ENCODE results near the gene OR1I1.

OR1I1 gene

DNA sequence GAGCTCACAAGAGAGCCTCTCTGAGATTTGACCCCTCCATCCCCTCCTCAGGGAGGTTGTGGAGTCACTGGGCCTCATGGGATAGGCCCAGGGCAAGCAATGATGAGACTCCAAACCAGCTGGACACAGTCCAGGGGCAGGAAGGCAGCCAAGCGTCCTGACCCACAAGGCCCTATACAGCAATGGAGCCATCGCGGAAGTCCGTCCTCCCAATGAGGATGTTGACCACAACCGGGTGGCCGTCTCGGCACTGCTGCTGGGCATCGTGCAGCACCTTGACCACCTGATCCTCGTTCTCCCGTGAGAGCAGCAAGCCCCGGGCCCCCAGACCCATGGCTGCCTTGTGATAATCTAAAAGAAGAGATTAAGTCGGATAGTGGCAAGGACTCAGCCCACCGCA is 33.1 kb downstream of the OR1I1 start:
- TF ChIP-seq, protein P1, sequence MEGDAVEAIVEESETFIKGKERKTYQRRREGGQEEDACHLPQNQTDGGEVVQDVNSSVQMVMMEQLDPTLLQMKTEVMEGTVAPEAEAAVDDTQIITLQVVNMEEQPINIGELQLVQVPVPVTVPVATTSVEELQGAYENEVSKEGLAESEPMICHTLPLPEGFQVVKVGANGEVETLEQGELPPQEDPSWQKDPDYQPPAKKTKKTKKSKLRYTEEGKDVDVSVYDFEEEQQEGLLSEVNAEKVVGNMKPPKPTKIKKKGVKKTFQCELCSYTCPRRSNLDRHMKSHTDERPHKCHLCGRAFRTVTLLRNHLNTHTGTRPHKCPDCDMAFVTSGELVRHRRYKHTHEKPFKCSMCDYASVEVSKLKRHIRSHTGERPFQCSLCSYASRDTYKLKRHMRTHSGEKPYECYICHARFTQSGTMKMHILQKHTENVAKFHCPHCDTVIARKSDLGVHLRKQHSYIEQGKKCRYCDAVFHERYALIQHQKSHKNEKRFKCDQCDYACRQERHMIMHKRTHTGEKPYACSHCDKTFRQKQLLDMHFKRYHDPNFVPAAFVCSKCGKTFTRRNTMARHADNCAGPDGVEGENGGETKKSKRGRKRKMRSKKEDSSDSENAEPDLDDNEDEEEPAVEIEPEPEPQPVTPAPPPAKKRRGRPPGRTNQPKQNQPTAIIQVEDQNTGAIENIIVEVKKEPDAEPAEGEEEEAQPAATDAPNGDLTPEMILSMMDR (IDR thresholded peaks at IDR 0.05) = no peak

- TF ChIP-seq, protein P1 (IDR thresholded peaks at IDR 0.05) = no peak
These were observed 34.0 kb downstream of the OR1I1 start for GRCh38 chr19:15115762-15116615.

DNA sequence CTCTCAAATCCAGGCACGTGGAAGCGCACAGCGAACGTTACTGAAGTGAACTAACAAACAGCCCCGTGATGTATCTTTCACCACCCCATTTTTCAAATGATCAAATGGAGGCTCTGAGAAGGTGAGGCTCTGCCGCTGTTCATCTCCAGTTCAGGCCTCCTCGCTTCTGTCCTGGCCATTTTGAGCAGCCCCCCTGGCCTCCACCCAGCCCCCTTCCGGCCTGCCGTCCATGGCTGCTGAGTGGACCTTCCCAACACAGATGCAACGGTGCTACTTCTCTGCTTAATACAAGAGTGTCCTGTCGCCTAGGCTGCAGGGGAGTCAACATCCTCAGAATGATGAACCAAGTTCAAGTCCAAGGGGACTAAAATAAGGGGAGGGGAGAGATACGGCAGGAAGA is 34.8 kb downstream of the OR1I1 start:
- TF ChIP-seq, protein P1 (IDR thresholded peaks at IDR 0.05) = no peak

GRCh38 chr19:15118248-15118647 is 36.2 kb downstream of the OR1I1 start:
- TF ChIP-seq, protein P1 (IDR thresholded peaks at IDR 0.05) = no peak

GRCh38 chr19:15118789-15119494 is 36.9 kb downstream of the OR1I1 start:
- TF ChIP-seq, protein P1 (IDR thresholded peaks at IDR 0.05) = no peak

- TF ChIP-seq, protein P1 (IDR thresholded peaks at IDR 0.05) = no peak
These were observed 38.4 kb downstream of the OR1I1 start for GRCh38 chr19:15120135-15121026.

GRCh38 chr19:15122331-15123030 is 40.5 kb downstream of the OR1I1 start:
- TF ChIP-seq, protein P1 (IDR thresholded peaks at IDR 0.05) = no peak

Data from LNCAP (cell line).